ENCODE results near the gene COL4A6. TPM values are rescaled to one million over a fixed set of nuclear protein-coding genes. Genes with fewer than 3 reads are reported as not detected.
A peak's percentile ranks its signal among the peaks of the same experiment; 100 is the strongest.

Gene COL4A6
- total RNA-seq, 1 donor from 2014 or later: 40.5 TPM

DNA sequence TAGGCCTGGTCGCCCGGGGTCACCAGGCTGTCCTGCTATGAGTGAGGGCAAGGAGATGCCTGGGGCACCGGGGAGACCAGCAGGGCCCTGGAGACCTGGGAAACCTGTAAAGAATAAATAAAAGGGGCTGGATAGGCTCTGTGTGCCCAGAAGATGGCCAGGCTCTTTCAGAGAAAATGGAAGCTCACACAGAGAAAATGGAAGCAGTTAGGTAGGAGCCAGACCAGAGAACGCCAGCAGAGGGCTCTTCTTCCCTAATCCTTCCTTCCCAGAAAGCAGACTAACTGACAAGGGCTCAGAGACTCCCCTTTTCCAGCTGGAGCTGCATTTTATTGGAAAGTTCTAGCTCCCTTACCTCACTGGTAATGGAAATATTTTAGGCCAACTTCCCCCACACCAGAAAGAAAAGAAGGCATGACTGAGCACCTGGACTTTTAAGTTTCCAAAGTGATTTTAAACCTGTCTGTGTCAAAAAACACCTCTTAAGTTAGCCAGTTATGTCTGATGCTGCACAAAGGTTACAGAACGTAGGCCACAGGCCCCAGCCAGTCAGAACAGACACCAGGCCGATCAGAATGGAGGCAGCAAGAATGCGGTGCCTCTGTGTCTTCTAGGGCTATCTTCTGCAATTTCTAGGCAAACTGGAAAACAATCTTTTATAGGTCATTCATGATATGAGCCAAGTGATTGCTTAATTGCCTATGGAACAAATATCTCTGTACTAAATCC lies 272.7 kb downstream of the COL4A6 start:
- H3K36me3 ChIP-seq: no peaks in the 10 kb centered on the region
- Mint-ChIP-seq H3K27ac (peak overlapping the region; percentile 80), H3K36me3 (peaks cover 26% of the 10 kb centered on the region), H3K9me3 (peaks cover 2% of the 10 kb centered on the region), H3K4me1 (peaks cover 10% of the 10 kb centered on the region), H3K27me3 (ENCODE audit: insufficient read depth, low read depth) (peaks cover 7% of the 10 kb centered on the region), H3K4me3 (peak overlapping the region; percentile 19)
- no peak overlapping the region for H3K4me3 ChIP-seq
- no peaks in the 10 kb centered on the region for H4K20me1 ChIP-seq (ENCODE audit: low read depth)
- H3K27ac ChIP-seq: no peak overlapping the region
- H3K79me2 ChIP-seq (ENCODE audit: low read depth): no peaks in the 10 kb centered on the region
- H3K9me3 ChIP-seq (ENCODE audit: low read depth): no peaks in the 10 kb centered on the region
- H3F3A ChIP-seq (ENCODE audit: low read depth): peaks cover 7% of the 10 kb centered on the region
- H3K27me3 ChIP-seq: no peaks in the 10 kb centered on the region
- no peaks in the 10 kb centered on the region for H3K4me1 ChIP-seq
- H2AFZ ChIP-seq (replicated peaks): no peak overlapping the region
- TF ChIP-seq, protein P1, sequence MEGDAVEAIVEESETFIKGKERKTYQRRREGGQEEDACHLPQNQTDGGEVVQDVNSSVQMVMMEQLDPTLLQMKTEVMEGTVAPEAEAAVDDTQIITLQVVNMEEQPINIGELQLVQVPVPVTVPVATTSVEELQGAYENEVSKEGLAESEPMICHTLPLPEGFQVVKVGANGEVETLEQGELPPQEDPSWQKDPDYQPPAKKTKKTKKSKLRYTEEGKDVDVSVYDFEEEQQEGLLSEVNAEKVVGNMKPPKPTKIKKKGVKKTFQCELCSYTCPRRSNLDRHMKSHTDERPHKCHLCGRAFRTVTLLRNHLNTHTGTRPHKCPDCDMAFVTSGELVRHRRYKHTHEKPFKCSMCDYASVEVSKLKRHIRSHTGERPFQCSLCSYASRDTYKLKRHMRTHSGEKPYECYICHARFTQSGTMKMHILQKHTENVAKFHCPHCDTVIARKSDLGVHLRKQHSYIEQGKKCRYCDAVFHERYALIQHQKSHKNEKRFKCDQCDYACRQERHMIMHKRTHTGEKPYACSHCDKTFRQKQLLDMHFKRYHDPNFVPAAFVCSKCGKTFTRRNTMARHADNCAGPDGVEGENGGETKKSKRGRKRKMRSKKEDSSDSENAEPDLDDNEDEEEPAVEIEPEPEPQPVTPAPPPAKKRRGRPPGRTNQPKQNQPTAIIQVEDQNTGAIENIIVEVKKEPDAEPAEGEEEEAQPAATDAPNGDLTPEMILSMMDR (IDR thresholded peaks at IDR 0.05): peak; percentile 56
- TF ChIP-seq EZH2 (IDR thresholded peaks at IDR 0.05) (no peak), EZH2phosphoT487 (IDR thresholded peaks at IDR 0.05) (no peak)
- H3K9ac ChIP-seq: no peak overlapping the region
- no peak overlapping the region for H3K4me2 ChIP-seq
- DNase-seq (ENCODE audit: low spot score): peak; percentile 60

DNA sequence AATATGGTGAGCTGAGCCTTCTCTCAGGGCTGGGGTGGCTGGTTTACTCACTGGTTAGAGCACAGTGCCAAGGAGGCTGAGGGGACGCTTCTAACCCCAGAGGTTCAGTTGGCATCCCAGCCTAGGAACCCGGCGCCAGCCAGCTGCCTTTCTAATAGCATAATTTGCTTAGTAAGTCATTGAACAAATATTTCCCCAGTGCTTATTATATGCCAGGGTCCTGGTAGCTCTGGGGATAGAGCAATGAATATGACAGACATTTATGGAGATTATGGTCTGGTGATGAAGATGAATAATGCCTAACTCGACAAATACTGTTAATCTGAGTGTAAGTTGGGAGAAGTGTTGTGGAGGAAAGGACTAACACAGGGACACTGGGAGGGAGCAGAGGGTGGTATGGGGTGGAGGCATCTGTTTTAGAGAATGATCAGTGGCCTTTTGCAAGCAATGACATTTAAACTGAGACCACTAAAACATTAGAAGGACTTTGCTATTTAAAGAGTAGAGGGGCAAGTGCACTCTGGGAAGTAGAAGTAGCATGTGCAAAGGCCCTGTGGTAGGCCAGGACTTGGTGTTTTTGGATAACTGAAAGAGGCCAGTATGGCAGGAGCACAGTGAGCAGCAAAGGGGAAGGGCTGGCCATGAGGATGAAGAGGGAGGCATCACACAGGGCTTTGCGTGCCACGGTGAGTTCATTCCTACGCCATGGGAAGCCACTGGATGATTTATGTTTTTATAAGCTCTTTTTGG lies 274.7 kb downstream of the COL4A6 start:
- H3K27ac Mint-ChIP-seq: peak overlapping the region; percentile 16
- H3K27ac ChIP-seq: no peak overlapping the region
- H3K27me3 ChIP-seq: no peaks in the 10 kb centered on the region
- no peaks in the 10 kb centered on the region for H3K79me2 ChIP-seq (ENCODE audit: low read depth)
- peaks cover 10% of the 10 kb centered on the region for H3K4me1 Mint-ChIP-seq
- H3K4me2 ChIP-seq: no peak overlapping the region
- H3K36me3 ChIP-seq: no peaks in the 10 kb centered on the region
- no peaks in the 10 kb centered on the region for H3K4me1 ChIP-seq
- TF ChIP-seq EZH2phosphoT487 (IDR thresholded peaks at IDR 0.05) (no peak), EZH2 (IDR thresholded peaks at IDR 0.05) (no peak)
- TF ChIP-seq, protein P1 (IDR thresholded peaks at IDR 0.05): no peak
- no peaks in the 10 kb centered on the region for H4K20me1 ChIP-seq (ENCODE audit: low read depth)
- H3K9me3 ChIP-seq (ENCODE audit: low read depth): no peaks in the 10 kb centered on the region
- no peaks in the 10 kb centered on the region for H3K9me3 Mint-ChIP-seq
- H3K27me3 Mint-ChIP-seq (ENCODE audit: insufficient read depth, low read depth): peaks cover 10% of the 10 kb centered on the region
- H3K9ac ChIP-seq: no peak overlapping the region
- H3F3A ChIP-seq (ENCODE audit: low read depth): peaks cover 7% of the 10 kb centered on the region
- no peak for DNase-seq (ENCODE audit: low spot score)
- H2AFZ ChIP-seq (replicated peaks): no peak overlapping the region
- no peak overlapping the region for H3K4me3 ChIP-seq
- H3K36me3 Mint-ChIP-seq: peaks cover 28% of the 10 kb centered on the region
- no peak overlapping the region for H3K4me3 Mint-ChIP-seq

DNA sequence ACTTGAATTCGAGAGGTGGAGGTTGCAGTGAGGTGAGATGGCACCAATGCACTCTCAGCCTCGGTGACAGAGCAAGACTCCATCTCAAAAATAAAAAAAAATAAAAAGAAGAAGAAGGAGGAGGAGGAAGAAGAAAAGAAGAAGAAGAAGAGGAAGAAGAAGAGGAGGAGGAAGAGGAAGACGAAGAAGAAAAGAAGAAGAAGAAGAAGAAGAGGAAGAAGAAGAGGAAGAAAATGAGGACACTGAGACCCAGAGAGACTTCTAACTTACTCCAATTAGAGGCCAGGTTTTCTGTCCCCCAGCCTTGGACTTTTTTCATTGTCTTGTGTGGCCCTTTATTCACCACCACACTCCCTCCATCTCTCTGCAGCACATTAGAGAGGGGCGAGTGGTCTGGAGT lies 276.0 kb downstream of the COL4A6 start:
- peaks cover 10% of the 10 kb centered on the region for H3K4me1 Mint-ChIP-seq
- peaks cover 10% of the 10 kb centered on the region for H3K27me3 Mint-ChIP-seq (ENCODE audit: insufficient read depth, low read depth)
- DNase-seq (ENCODE audit: low spot score): no peak
- TF ChIP-seq EZH2phosphoT487 (IDR thresholded peaks at IDR 0.05): no peak
- H3K27ac ChIP-seq: no peak overlapping the region
- H3K4me3 Mint-ChIP-seq: no peak overlapping the region
- H3K36me3 Mint-ChIP-seq: peaks cover 20% of the 10 kb centered on the region
- H2AFZ ChIP-seq (replicated peaks): no peak overlapping the region
- H3K4me3 ChIP-seq: no peak overlapping the region
- no peaks in the 10 kb centered on the region for H3K9me3 Mint-ChIP-seq
- no peaks in the 10 kb centered on the region for H3K27me3 ChIP-seq
- H3K27ac Mint-ChIP-seq: no peak overlapping the region
- no peaks in the 10 kb centered on the region for H4K20me1 ChIP-seq (ENCODE audit: low read depth)
- no peaks in the 10 kb centered on the region for H3K9me3 ChIP-seq (ENCODE audit: low read depth)
- peaks cover 7% of the 10 kb centered on the region for H3F3A ChIP-seq (ENCODE audit: low read depth)
- no peak overlapping the region for H3K9ac ChIP-seq
- H3K36me3 ChIP-seq: no peaks in the 10 kb centered on the region
- no peaks in the 10 kb centered on the region for H3K4me1 ChIP-seq
- H3K79me2 ChIP-seq (ENCODE audit: low read depth): no peaks in the 10 kb centered on the region
- no peak overlapping the region for H3K4me2 ChIP-seq

DNA sequence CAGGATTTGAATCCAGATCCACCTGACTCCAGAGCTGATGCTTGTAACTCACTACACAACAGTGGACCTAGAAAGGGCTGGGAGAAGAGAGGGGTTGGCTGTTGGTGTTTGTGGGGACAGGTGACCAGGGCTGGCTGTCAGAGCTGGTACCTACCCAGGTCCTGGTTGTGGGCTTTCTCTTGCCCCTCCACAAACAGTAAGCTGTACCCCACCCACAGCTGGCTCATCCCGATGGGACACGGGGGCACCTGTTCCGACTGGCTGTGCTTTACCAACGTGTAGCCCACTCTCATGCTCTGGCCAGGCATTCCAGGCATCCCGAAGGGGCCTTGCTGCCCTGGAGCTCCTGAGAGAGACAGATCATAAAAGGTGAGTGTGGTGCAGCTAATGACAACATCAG lies 277.9 kb downstream of the COL4A6 start:
- Mint-ChIP-seq H3K36me3 (peaks cover 29% of the 10 kb centered on the region), H3K27ac (no peak overlapping the region), H3K27me3 (ENCODE audit: insufficient read depth, low read depth) (peaks cover 10% of the 10 kb centered on the region), H3K4me1 (peaks cover 1% of the 10 kb centered on the region), H3K9me3 (no peaks in the 10 kb centered on the region), H3K4me3 (no peak overlapping the region)
- Histone ChIP-seq H3K36me3 (no peaks in the 10 kb centered on the region), H3K4me3 (no peak overlapping the region), H3K4me2 (no peak overlapping the region), H3K9ac (no peak overlapping the region), H3K27ac (no peak overlapping the region), H2AFZ (replicated peaks) (no peak overlapping the region), H3K4me1 (no peaks in the 10 kb centered on the region), H3K79me2 (ENCODE audit: low read depth) (no peaks in the 10 kb centered on the region), H3K27me3 (no peaks in the 10 kb centered on the region), H4K20me1 (ENCODE audit: low read depth) (no peaks in the 10 kb centered on the region), H3F3A (ENCODE audit: low read depth) (no peaks in the 10 kb centered on the region), H3K9me3 (ENCODE audit: low read depth) (no peaks in the 10 kb centered on the region)
- DNase-seq (ENCODE audit: low spot score): no peak
- TF ChIP-seq EZH2 (IDR thresholded peaks at IDR 0.05): no peak
- TF ChIP-seq EZH2phosphoT487 (IDR thresholded peaks at IDR 0.05): no peak
- TF ChIP-seq, protein P1 (IDR thresholded peaks at IDR 0.05): no peak

All from neural progenitor cell (in vitro differentiated cells).